Calu3 (cell line): Measurements from ENCODE around the gene MPP7. TPM values are rescaled to one million over a fixed set of nuclear protein-coding genes. Genes with fewer than 3 reads are reported as not detected.

Experiments used
- BruUV-seq: library from RNA; stranded (reverse); fragments of 400-500 nt; replicated peaks from 2 replicates; lab custom pipeline; 2021; lab: Mats Ljungman, UMichigan
- CTCF ChIA-PET: fragments of 300-600 bp; sonication (Branson Sonifier 250); formaldehyde crosslinking; loops from one replicate; lab custom pipeline; 2022; ENCODE audit warnings: antibody characterized with exemption; lab: Charles Lee
- DNase-seq: peaks from one replicate; pipeline ENCODE4 v3.0.0; 2022
- H3K27ac Mint-ChIP-seq: one replicate; pipeline ENCODE4 v1.8.0; 2022; ENCODE audit warnings: mixed read lengths; ENCODE audit not compliant: unreplicated experiment
- H3K27me3 Mint-ChIP-seq: one replicate; pipeline ENCODE4 v1.8.0; 2022; ENCODE audit warnings: mixed read lengths; ENCODE audit not compliant: unreplicated experiment
- H3K36me3 Mint-ChIP-seq: one replicate; pipeline ENCODE4 v1.8.0; 2022; ENCODE audit warnings: mild to moderate bottlenecking, moderate library complexity, mixed read lengths; ENCODE audit not compliant: insufficient read depth, unreplicated experiment
- H3K4me1 Mint-ChIP-seq: one replicate; pipeline ENCODE4 v1.8.0; 2022; ENCODE audit warnings: mild to moderate bottlenecking, low read depth, mixed read lengths; ENCODE audit not compliant: unreplicated experiment
- H3K4me3 Mint-ChIP-seq: one replicate; pipeline ENCODE4 v1.8.0; 2022; ENCODE audit warnings: mild to moderate bottlenecking, low read depth, moderate library complexity, mixed read lengths; ENCODE audit not compliant: unreplicated experiment
- H3K9me3 Mint-ChIP-seq: one replicate; pipeline ENCODE4 v1.8.0; 2022; ENCODE audit warnings: low read depth, mixed read lengths; ENCODE audit not compliant: unreplicated experiment
- CTCF ChIP-seq: fragments of 200-600 bp; IDR thresholded peaks from one replicate; pipeline ENCODE4 v1.8.0; 2022; ENCODE audit warnings: antibody characterized with exemption; ENCODE audit not compliant: unreplicated experiment
- intact Hi-C: fragments of 100-400 bp; cut with micrococcal nuclease; formaldehyde crosslinking; loops from one replicate; pipeline ENCODE4 v1.10.0; 2022; ENCODE audit not compliant: unreplicated experiment
- total RNA-seq: library from RNA; stranded (reverse); gene quantifications from 2 replicates; pipeline ENCODE4 v1.2.3, GENCODE V29; 2022

MPP7 gene
- total RNA-seq, 1 experiment from 2014 or later = 4.6 TPM

- no peak for TF ChIP-seq CTCF
- Mint-ChIP-seq H3K4me1 (no peaks in the 10 kb centered on the region), H3K36me3 (no peaks in the 10 kb centered on the region), H3K4me3 (no peak overlapping the region), H3K27me3 (no peaks in the 10 kb centered on the region), H3K9me3 (no peaks in the 10 kb centered on the region), H3K27ac (no peak overlapping the region)
- DNase-seq = no peak
- CTCF ChIA-PET = no interaction called here
- intact Hi-C loops = no loop called here
- no TSS peak for BruUV-seq
Measured at GRCh38 chr10:28294169-28294532, 8.7 kb downstream of the MPP7 start.

- DNase-seq = no peak
- intact Hi-C loops = no loop called here
- no peaks in the 10 kb centered on the region for H3K4me1 Mint-ChIP-seq
- CTCF ChIA-PET = no interaction called here
- no TSS peak for BruUV-seq
- no peaks in the 10 kb centered on the region for H3K27me3 Mint-ChIP-seq
- H3K4me3 Mint-ChIP-seq = no peak overlapping the region
- no peak overlapping the region for H3K27ac Mint-ChIP-seq
- TF ChIP-seq CTCF = no peak
- H3K36me3 Mint-ChIP-seq = no peaks in the 10 kb centered on the region
- H3K9me3 Mint-ChIP-seq = no peaks in the 10 kb centered on the region
Measured at GRCh38 chr10:28293236-28294168, 9.4 kb downstream of the MPP7 start.

DNA sequence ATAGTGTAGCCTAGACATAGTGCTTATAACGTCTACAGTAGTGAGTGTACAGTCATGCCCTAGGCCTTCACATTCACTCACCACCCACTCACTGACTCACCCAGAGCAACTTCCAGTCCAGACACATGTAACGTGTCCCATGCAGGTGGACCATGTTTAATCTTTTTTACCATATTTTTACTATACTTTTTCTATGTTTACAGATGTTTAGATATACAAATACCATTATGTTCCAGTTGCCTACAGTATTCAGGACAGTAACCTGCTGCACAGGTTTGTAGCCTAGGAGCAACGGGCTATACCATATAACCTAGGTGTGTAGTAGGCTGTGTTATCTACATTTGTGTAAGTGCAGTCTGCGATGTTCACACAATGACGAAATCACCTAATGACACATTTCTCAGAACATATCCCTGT is 11.0 kb downstream of the MPP7 start:
- intact Hi-C loops = no loop called here
- no TSS peak for BruUV-seq
- Mint-ChIP-seq H3K27ac (no peak overlapping the region), H3K9me3 (no peaks in the 10 kb centered on the region), H3K4me3 (no peak overlapping the region), H3K27me3 (no peaks in the 10 kb centered on the region), H3K4me1 (no peaks in the 10 kb centered on the region), H3K36me3 (no peaks in the 10 kb centered on the region)
- peak; percentile 33 for DNase-seq
- no peak for TF ChIP-seq CTCF
- CTCF ChIA-PET = interaction anchor here (0.6 to 1.1 kb wide), 2 partner anchors 11 to 12 kb away, joined by 3 read pairs; partner anchors contain the start of gene MPP7

- no peak for DNase-seq
- Mint-ChIP-seq H3K27me3 (no peaks in the 10 kb centered on the region), H3K4me3 (no peak overlapping the region), H3K4me1 (no peaks in the 10 kb centered on the region), H3K36me3 (no peaks in the 10 kb centered on the region), H3K9me3 (no peaks in the 10 kb centered on the region), H3K27ac (no peak overlapping the region)
- BruUV-seq = no TSS peak
- no peak for TF ChIP-seq CTCF
- intact Hi-C loops = no loop called here
- CTCF ChIA-PET = no interaction called here
Measured at GRCh38 chr10:28285816-28286215, 17.0 kb downstream of the MPP7 start.
